ENCODE data around the gene SLC47A2.

DNA sequence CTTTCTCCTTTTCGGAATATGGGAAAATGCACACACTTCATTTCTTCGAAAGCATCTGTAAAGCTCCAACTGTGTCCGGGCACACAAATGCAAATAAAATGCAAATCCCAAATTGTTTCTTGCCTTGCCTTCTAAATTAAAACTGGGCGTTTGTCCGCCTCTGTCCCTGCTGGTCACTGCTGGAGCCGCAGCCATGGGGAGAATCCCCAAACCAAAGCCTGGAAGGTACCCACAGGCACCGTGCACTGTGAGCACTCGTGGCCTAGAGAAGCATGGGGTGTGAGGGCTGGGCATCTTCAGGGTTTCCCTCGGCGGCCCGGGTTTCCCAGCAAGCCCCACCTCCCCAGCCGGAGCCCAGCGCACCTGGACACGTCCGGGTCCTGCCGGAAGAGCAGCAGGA is 2.9 kb downstream of the SLC47A2 start:
- TF ChIP-seq EP300 (IDR thresholded peaks at IDR 0.05; ENCODE audit: borderline replicate concordance), result no peak
- TF ChIP-seq CEBPB (IDR thresholded peaks at IDR 0.05), result no peak
- no peak for TF ChIP-seq YY1 (IDR thresholded peaks at IDR 0.05; ENCODE audit: low read depth)
- TF ChIP-seq, protein P1, sequence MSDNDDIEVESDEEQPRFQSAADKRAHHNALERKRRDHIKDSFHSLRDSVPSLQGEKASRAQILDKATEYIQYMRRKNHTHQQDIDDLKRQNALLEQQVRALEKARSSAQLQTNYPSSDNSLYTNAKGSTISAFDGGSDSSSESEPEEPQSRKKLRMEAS (IDR thresholded peaks at IDR 0.05), result no peak
- no peak for TF ChIP-seq RAD21 (IDR thresholded peaks at IDR 0.05; ENCODE audit: low read depth)
- no peak for TF ChIP-seq EGR1 (IDR thresholded peaks at IDR 0.05)
- no peak for TF ChIP-seq ZBTB7A (IDR thresholded peaks at IDR 0.05; ENCODE audit: low read depth)
- TF ChIP-seq, protein P2, sequence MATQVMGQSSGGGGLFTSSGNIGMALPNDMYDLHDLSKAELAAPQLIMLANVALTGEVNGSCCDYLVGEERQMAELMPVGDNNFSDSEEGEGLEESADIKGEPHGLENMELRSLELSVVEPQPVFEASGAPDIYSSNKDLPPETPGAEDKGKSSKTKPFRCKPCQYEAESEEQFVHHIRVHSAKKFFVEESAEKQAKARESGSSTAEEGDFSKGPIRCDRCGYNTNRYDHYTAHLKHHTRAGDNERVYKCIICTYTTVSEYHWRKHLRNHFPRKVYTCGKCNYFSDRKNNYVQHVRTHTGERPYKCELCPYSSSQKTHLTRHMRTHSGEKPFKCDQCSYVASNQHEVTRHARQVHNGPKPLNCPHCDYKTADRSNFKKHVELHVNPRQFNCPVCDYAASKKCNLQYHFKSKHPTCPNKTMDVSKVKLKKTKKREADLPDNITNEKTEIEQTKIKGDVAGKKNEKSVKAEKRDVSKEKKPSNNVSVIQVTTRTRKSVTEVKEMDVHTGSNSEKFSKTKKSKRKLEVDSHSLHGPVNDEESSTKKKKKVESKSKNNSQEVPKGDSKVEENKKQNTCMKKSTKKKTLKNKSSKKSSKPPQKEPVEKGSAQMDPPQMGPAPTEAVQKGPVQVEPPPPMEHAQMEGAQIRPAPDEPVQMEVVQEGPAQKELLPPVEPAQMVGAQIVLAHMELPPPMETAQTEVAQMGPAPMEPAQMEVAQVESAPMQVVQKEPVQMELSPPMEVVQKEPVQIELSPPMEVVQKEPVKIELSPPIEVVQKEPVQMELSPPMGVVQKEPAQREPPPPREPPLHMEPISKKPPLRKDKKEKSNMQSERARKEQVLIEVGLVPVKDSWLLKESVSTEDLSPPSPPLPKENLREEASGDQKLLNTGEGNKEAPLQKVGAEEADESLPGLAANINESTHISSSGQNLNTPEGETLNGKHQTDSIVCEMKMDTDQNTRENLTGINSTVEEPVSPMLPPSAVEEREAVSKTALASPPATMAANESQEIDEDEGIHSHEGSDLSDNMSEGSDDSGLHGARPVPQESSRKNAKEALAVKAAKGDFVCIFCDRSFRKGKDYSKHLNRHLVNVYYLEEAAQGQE (IDR thresholded peaks at IDR 0.05; ENCODE audit: low read depth), result no peak
- no peak for TF ChIP-seq CREB1 (IDR thresholded peaks at IDR 0.05; ENCODE audit: low read depth)
